Measurements from ENCODE around the gene KRT71.

KRT71 gene

GRCh38 chr12:52539821-52540173 lies 13.1 kb downstream of the KRT71 start:
- no peak for DNase-seq (ENCODE audit: low read depth in 1 of 2, low spot score in 1 of 2)

GRCh38 chr12:52539083-52539820 lies 13.7 kb downstream of the KRT71 start:
- DNase-seq (ENCODE audit: low read depth in 1 of 2, low spot score in 1 of 2) = no peak

- DNase-seq (ENCODE audit: low read depth in 1 of 2, low spot score in 1 of 2) = no peak
Measured at GRCh38 chr12:52537101-52537500, 15.8 kb downstream of the KRT71 start.

GRCh38 chr12:52535574-52535973 lies 17.4 kb downstream of the KRT71 start:
- DNase-seq (ENCODE audit: low read depth in 1 of 2, low spot score in 1 of 2) = no peak

- no peak for DNase-seq (ENCODE audit: low read depth in 1 of 2, low spot score in 1 of 2)
Measured at GRCh38 chr12:52534482-52534881, 18.5 kb downstream of the KRT71 start.

- DNase-seq (ENCODE audit: low read depth in 1 of 2, low spot score in 1 of 2) = no peak
Measured at GRCh38 chr12:52533686-52534470, 19.1 kb downstream of the KRT71 start.

- no peak for DNase-seq (ENCODE audit: low read depth in 1 of 2, low spot score in 1 of 2)
Measured at GRCh38 chr12:52532636-52533035, 20.3 kb downstream of the KRT71 start.

GRCh38 chr12:52531566-52532300 lies 21.2 kb downstream of the KRT71 start:
- no peak for DNase-seq (ENCODE audit: low read depth in 1 of 2, low spot score in 1 of 2)

- DNase-seq (ENCODE audit: low read depth in 1 of 2, low spot score in 1 of 2) = no peak
Measured at GRCh38 chr12:52530905-52531304, 22.0 kb downstream of the KRT71 start.

GRCh38 chr12:52530366-52530765 lies 22.6 kb downstream of the KRT71 start:
- no peak for DNase-seq (ENCODE audit: low read depth in 1 of 2, low spot score in 1 of 2)

- no peak for DNase-seq (ENCODE audit: low read depth in 1 of 2, low spot score in 1 of 2)
Measured at GRCh38 chr12:52529846-52530245, 23.1 kb downstream of the KRT71 start.

- no peak for DNase-seq (ENCODE audit: low read depth in 1 of 2, low spot score in 1 of 2)
Measured at GRCh38 chr12:52529417-52529816, 23.5 kb downstream of the KRT71 start.

GRCh38 chr12:52528641-52529143 lies 24.3 kb downstream of the KRT71 start:
- no peak for DNase-seq (ENCODE audit: low read depth in 1 of 2, low spot score in 1 of 2)

- DNase-seq (ENCODE audit: low read depth in 1 of 2, low spot score in 1 of 2) = no peak
Measured at GRCh38 chr12:52527121-52527800, 25.7 kb downstream of the KRT71 start.

GRCh38 chr12:52526511-52526951 lies 26.4 kb downstream of the KRT71 start:
- no peak for DNase-seq (ENCODE audit: low read depth in 1 of 2, low spot score in 1 of 2)

- DNase-seq (ENCODE audit: low read depth in 1 of 2, low spot score in 1 of 2) = no peak
Measured at GRCh38 chr12:52525661-52526499, 27.1 kb downstream of the KRT71 start.

- DNase-seq (ENCODE audit: low read depth in 1 of 2, low spot score in 1 of 2) = no peak
Measured at GRCh38 chr12:52524898-52525591, 27.9 kb downstream of the KRT71 start.

GRCh38 chr12:52524241-52524897 lies 28.6 kb downstream of the KRT71 start:
- no peak for DNase-seq (ENCODE audit: low read depth in 1 of 2, low spot score in 1 of 2)

GRCh38 chr12:52523824-52524223 lies 29.1 kb downstream of the KRT71 start:
- no peak for DNase-seq (ENCODE audit: low read depth in 1 of 2, low spot score in 1 of 2)
